Gastroesophageal sphincter (tissue), 4 donors: ENCODE data around the gene TWIST2. TPM values are rescaled to one million over a fixed set of nuclear protein-coding genes. Genes with fewer than 3 reads are reported as not detected.
A peak's percentile ranks its signal among the peaks of the same experiment; 100 is the strongest.

Source experiments
- ATAC-seq: fragments of 150-250 bp; one replicate; pipeline ENCODE4 v1.9.1; 2016; ENCODE audit warnings: mild to moderate bottlenecking, moderate library complexity
- H3K27ac ChIP-seq, 4 donors: fragments of 200-600 bp; sonication (generic) in 3 of 4; 1 replicate in 3 of 4; 2 replicates in 1 of 4; pipeline ENCODE4 v1.5.1; 2016 to 2019
- H3K27me3 ChIP-seq: fragments of 200-600 bp; sonication (generic); one replicate; pipeline ENCODE4 v1.5.1; 2019
- H3K36me3 ChIP-seq, 2 donors: fragments of 200-600 bp; sonication (generic); one replicate each; pipeline ENCODE4 v1.5.1; 2019; ENCODE audit warnings: control low read depth in 1 of 2
- H3K4me1 ChIP-seq, 3 donors: fragments of 200-600 bp; sonication (generic); 1 replicate in 2 of 3; 2 replicates in 1 of 3; pipeline ENCODE4 v1.5.1; 2016 to 2019; ENCODE audit warnings: control low read depth in 2 of 3
- H3K4me3 ChIP-seq, 2 donors: fragments of 200-600 bp; sonication (generic); one replicate each; pipeline ENCODE4 v1.5.1; 2019; ENCODE audit warnings: mild to moderate bottlenecking in 1 of 2, moderate library complexity in 1 of 2
- H3K9me3 ChIP-seq, 3 donors: fragments of 200-600 bp; sonication (generic); one replicate each; pipeline ENCODE4 v1.5.1; 2017 to 2019; ENCODE audit warnings: control low read depth in 2 of 3
- CTCF ChIP-seq, 4 experiments: fragments of 200-600 bp in 2 of 4; fragments of 450-650 bp in 2 of 4; sonication (generic) in 1 of 4; IDR thresholded peaks; one replicate each; pipeline ENCODE4 v1.5.1; 2017 to 2019; ENCODE audit warnings: antibody characterized with exemption in 4 of 4, mild to moderate bottlenecking in 2 of 4, moderate library complexity in 2 of 4
- EP300 ChIP-seq: sonication (generic); formaldehyde crosslinking; IDR thresholded peaks from one replicate; pipeline ENCODE4 v1.6.1; 2017; ENCODE audit warnings: antibody characterized with exemption, mild to moderate bottlenecking
- POLR2A ChIP-seq, 2 donors: fragments of 450-650 bp; IDR thresholded peaks; one replicate each; pipeline ENCODE4 v1.6.1; 2017; ENCODE audit warnings: antibody characterized with exemption in 2 of 2, mild to moderate bottlenecking in 2 of 2, moderate library complexity in 1 of 2
- POLR2AphosphoS5 ChIP-seq: sonication (generic); formaldehyde crosslinking; IDR thresholded peaks from one replicate; pipeline ENCODE4 v1.6.1; 2017; ENCODE audit warnings: antibody characterized with exemption
- WGBS, 2 donors: methylation state at CpG; one replicate each; pipeline ENCODE4 v1.1.5; 2018; ENCODE audit warnings: low coverage in 1 of 2; 5-methylcytosine and 5-hydroxymethylcytosine counted together
- total RNA-seq, 4 donors: library from RNA; depleted of rRNA; stranded (reverse); fragments of >200 nt; gene quantifications; one replicate each; pipeline ENCODE4 v1.1.0, GENCODE V29; 2016

Gene TWIST2
- total RNA-seq: 10 to 100 TPM; 17.7 to 69.6 (median 45.2) TPM

GRCh38 chr2:238847841-238848690 is at the start of gene TWIST2:
TWIST2 (plus strand) TSS chr2:238848085; CDS start chr2:238848216, 131 bp downstream.
- peak; percentile 89 for ATAC-seq
- Histone ChIP-seq H3K36me3 (no peaks in the 10 kb centered on the region), H3K9me3 (no peaks in the 10 kb centered on the region), H3K27ac (peak within 1 kb of the TSS; percentile 15 to 90 (median 87)), H3K4me3 (peak within 1 kb of the TSS; percentile 58 to 78), H3K27me3 (peaks cover 65% of the 10 kb centered on the region), H3K4me1 (peaks cover 0 to 65% (median 0%) of the 10 kb centered on the region in 3 donors)
- 0% methylated on average over 10 of the region's 90 CpGs; no CpG with 5 or more reads in 1 of the 2 donors for WGBS, 2 donors
- TF ChIP-seq CTCF (IDR thresholded peaks at IDR 0.05) (peak in 1 of 4 experiments; percentile 27), EP300 (no peak), POLR2AphosphoS5 (peak; percentile 80), POLR2A (IDR thresholded peaks at IDR 0.05) (peak; percentile 56 to 62)

GRCh38 chr2:238801791-238802190 is 46.1 kb upstream of the TWIST2 start:
- whole genome bisulfite sequencing, 2 donors: 86 to 98% methylated on average over 5 to 8 of the region's 8 CpGs
- H3K9me3 ChIP-seq: no peaks in the 10 kb centered on the region
- no peaks in the 10 kb centered on the region for H3K36me3 ChIP-seq
- H3K4me3 ChIP-seq: no peak overlapping the region
- peaks cover 8% of the 10 kb centered on the region for H3K27me3 ChIP-seq
- ATAC-seq: no peak
- TF ChIP-seq EP300 (no peak), CTCF (IDR thresholded peaks at IDR 0.05) (no peak), POLR2AphosphoS5 (no peak), POLR2A (IDR thresholded peaks at IDR 0.05) (no peak)
- no peak overlapping the region for H3K27ac ChIP-seq
- H3K4me1 ChIP-seq: peaks cover 0 to 12% (median 0%) of the 10 kb centered on the region in 3 donors

GRCh38 chr2:238802957-238803356 is 44.9 kb upstream of the TWIST2 start:
- H3K36me3 ChIP-seq: no peaks in the 10 kb centered on the region
- TF ChIP-seq POLR2AphosphoS5: no peak
- TF ChIP-seq EP300: no peak
- no peaks in the 10 kb centered on the region for H3K27me3 ChIP-seq
- peaks cover 0 to 12% (median 0%) of the 10 kb centered on the region in 3 donors for H3K4me1 ChIP-seq
- 17 to 22% methylated on average over 4 of the region's 4 CpGs for WGBS, 2 donors
- H3K9me3 ChIP-seq: no peaks in the 10 kb centered on the region
- no peak overlapping the region for H3K4me3 ChIP-seq
- ATAC-seq: no peak
- H3K27ac ChIP-seq: no peak overlapping the region

- TF ChIP-seq EP300 (no peak), POLR2AphosphoS5 (no peak)
- Histone ChIP-seq H3K4me1 (peaks cover 0 to 12% (median 0%) of the 10 kb centered on the region in 3 donors), H3K4me3 (no peak overlapping the region), H3K9me3 (peaks cover 0 to 12% (median 0%) of the 10 kb centered on the region in 3 donors), H3K36me3 (no peaks in the 10 kb centered on the region), H3K27ac (no peak overlapping the region), H3K27me3 (no peaks in the 10 kb centered on the region)
- no peak for ATAC-seq
- 56 to 70% methylated on average over 16 of the region's 17 CpGs for WGBS, 2 donors
Observed at GRCh38 chr2:238803996-238804870, 43.7 kb upstream of the TWIST2 start.

GRCh38 chr2:238808761-238809160 is 39.1 kb upstream of the TWIST2 start:
- no peak for ATAC-seq
- Histone ChIP-seq H3K27me3 (peaks cover under 1% of the 10 kb centered on the region), H3K36me3 (no peaks in the 10 kb centered on the region), H3K9me3 (peaks cover 0 to 19% (median 0%) of the 10 kb centered on the region in 3 donors), H3K4me1 (peaks cover 0 to 2% (median 0%) of the 10 kb centered on the region in 3 donors), H3K4me3 (no peak overlapping the region), H3K27ac (no peak overlapping the region)
- TF ChIP-seq EP300 (no peak), POLR2AphosphoS5 (no peak), CTCF (IDR thresholded peaks at IDR 0.05) (no peak), POLR2A (IDR thresholded peaks at IDR 0.05) (no peak)
- WGBS, 2 donors: 92% methylated on average over 1 of the region's 1 CpG; no CpG with 5 or more reads in 1 of the 2 donors
